ENCODE data around the gene APBA3.

The APBA3 gene

GRCh38 chr19:3720349-3720917, 41.1 kb downstream of the APBA3 start:
- DNase-seq (ENCODE audit: low read depth in 2 of 2) = no peak

DNA sequence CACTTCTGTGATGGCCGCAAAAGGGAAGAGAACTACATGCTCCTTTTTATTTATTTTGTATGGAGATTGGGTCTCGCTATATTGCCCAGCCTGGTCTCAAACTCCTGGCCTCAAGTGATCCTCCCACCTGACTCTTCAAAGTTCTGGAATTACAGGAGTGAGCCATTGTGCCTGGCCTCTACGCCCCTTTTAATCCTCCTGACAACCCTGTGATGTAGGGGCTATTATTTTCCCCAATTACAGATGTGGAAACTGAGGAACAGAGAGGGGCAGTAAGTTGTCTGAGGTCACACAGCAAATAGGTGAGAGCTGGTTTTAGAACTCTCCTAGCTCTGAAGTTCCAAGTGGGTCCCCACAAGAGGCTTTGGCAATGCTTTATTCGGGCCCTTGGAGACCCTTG, 41.6 kb downstream of the APBA3 start:
- no peak for DNase-seq (ENCODE audit: low read depth in 2 of 2)

DNA sequence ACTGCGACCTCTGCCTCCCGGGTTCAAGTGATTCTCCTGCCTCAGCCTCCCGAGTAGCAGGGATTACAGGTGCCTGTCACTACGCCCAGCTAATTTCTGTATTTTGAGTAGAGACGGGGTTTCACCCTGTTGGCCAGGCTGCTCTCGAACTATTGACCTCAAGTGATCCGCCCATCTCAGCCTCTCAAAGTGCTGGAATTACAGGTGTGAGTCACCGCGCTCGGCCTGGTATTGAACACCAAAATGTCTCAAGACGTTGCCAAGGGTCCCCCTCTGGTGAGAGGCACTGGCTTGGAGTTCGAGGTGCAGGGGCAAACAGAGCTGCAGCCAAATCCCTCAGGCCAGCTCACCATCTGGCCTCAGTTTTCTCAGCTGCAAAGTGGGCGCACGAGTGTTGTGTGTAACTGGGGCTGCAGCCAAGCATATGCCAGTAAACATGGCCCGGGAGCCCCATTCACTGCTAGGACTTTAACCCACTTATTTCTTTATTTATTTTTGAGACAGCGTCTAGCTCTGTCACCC, 45.3 kb downstream of the APBA3 start:
- DNase-seq (ENCODE audit: low read depth in 2 of 2) = no peak

DNA sequence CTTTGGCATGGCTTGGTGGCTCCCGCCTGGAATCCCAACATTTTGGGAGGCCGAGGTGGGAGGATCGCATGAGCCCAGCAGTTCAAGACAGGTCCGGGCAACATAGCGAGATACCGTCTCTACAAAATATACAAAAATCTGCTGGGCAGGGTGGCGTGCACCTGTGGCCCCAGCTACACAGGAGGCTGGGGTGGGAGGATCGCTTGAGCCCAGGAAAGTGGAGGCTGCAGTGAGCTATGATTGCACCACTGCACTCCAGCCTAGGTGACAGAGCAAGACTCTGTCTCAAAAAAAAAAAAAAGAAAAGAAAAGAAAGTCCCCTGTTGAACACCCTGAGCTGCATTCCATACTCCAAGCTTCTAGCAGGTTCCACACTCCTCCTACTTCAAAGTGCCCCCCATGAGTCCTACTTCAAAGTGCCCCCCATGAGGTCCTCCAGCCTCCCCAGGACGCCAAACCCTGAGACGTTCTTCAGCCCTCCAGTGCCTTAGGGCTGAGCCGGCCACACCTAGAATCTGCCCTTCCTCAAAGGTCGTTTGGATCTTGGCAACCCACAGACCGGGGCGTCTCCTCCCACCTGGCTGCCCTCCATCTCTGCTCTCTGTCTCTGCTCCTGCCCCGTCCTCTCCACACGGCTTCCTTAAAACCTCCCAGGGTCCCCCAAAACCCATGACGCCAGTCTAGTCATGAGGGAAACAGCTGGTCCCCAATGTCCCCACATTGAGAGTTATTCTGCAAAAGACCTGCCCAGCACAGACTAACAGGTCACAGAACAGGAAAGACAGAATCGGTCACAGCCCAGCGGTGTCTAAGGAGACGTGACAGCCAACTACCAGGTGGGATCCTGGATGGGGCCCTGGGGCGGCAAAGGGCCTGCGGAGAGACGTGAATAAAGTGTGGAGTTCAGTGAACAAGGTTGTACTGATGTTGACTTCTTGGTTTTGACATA, 48.6 kb downstream of the APBA3 start:
- no peak for DNase-seq (ENCODE audit: low read depth in 2 of 2)

GRCh38 chr19:3710265-3710812, 51.2 kb downstream of the APBA3 start:
- no peak for DNase-seq (ENCODE audit: low read depth in 2 of 2)

GRCh38 chr19:3708207-3708931, 53.1 kb downstream of the APBA3 start, which contains the start of gene TJP3:
Gene TJP3 (plus strand): TSS chr19:3708384. CDS start chr19:3728433, 20,049 bp downstream.
- no peak for DNase-seq (ENCODE audit: low read depth in 2 of 2)

DNA sequence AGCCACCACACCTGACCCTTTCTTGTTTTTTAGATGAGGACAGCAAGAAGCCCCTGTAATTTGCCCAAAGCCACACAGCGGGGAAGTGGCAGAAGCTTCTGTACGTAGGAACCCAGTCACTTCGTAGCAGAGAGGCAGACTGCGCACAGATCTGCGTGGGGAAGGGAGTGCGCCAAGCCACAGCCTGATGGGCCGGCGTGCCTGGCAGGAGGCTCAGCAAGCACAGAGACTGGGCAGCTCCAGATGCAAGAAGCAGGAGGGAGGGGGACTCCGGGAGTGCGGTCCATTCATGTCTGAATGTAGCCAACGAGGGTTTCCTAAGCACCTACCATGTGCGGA, 53.7 kb downstream of the APBA3 start:
- no peak for DNase-seq (ENCODE audit: low read depth in 2 of 2)

DNA sequence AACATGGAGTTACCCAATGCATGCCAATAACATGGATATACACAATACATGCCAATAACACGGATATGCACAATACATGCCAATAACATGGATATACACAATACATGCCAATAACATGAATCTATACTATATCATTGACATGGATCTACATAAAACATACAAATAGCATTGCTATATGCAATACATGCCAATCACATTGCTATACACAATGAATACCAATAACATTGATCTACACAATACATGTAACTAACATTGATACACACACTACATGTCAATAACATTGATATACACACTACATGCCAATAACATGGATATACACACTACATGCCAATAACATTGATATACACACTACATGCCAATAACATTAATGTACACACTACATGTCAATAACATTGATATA, 60.3 kb downstream of the APBA3 start:
- no peak for DNase-seq (ENCODE audit: low read depth in 2 of 2)

Measured in activated CD8-positive, alpha-beta memory T cell treated with anti-CD3 and anti-CD28 coated beads for 4 hours (primary cell).